GM18907 (cell line): ENCODE results near the gene VPS37B.
A peak's percentile ranks its signal among the peaks of the same experiment; 100 is the strongest.

Source experiments
- ATAC-seq: cut with Tn5 transposase; IDR thresholded peaks from one replicate; pipeline ENCODE4 v1.9.1; 2021; ENCODE audit warnings: mild to moderate bottlenecking, moderate library complexity; ENCODE audit not compliant: unreplicated experiment

Gene VPS37B

GRCh38 chr12:122842505-122843405, 53.2 kb downstream of the VPS37B start:
- ATAC-seq: no peak

DNA sequence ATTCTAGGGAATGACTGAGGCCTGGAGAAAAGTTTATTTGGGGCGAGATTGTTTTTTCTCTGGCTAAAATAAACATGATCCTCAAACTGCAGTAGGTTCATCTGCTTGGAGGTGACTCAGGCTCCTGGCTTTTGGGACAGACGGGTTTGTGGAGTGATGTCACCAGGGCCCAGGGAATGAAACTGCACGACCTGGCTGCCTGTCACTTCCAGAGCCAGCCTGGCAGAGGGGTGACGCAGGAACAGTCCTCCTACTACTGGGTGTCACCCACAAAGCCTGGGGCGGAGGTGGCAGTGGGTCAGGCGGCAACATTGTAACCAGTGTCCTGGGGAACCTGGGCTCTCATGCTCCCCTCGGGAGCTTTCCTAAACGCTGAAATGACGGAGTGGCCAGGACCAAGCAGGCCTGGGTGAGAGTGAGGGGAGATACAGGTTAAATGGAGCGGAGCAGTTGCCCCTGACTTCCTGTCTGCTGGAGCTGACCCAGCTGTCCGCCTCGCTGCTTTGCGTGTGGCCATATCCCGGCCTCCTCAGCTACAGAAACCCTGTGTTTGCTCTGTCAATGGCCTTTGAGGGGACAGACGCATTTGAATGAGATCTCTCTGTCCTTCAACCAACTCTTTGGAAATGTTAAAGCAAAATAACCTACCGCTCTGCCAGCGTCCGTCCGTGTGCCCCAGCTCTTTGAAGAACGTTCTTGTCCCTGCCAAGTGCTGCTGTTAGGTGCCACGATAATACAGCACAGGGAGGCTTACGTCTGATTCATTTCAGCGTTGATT, 54.2 kb downstream of the VPS37B start:
- ATAC-seq: no peak

GRCh38 chr12:122840580-122841513, 55.1 kb downstream of the VPS37B start:
- ATAC-seq: no peak

DNA sequence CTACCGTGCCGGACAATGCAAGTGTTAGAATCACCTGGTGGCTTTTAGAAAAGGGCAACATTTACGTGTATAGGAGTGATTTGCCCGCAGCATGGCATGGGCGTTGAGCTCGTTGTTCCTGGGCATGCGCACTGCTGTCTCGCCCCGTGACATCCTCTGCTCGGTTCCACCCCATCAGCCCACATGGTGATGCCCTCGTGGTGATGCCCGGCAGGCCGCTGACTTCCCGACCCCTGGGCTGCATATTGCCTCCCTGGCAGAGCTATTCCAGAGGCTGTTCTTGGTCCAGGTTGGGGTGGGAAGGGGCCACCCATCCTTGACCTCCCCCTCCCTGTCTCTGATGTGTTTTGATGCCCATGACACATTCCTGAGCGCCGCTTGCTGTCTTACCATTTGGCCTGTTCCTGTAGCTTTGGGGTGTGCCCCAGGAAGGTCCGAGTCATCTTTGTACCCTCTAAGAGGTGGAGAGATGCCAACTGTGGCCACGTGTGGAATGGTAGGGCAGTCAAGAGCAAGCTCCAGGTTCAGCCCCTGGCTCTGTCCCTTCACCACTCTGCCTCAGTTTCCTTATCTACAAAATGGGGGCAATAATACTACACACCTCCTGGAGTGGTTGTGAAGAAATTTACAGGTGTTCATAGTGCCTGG, 55.9 kb downstream of the VPS37B start:
- ATAC-seq: no peak

DNA sequence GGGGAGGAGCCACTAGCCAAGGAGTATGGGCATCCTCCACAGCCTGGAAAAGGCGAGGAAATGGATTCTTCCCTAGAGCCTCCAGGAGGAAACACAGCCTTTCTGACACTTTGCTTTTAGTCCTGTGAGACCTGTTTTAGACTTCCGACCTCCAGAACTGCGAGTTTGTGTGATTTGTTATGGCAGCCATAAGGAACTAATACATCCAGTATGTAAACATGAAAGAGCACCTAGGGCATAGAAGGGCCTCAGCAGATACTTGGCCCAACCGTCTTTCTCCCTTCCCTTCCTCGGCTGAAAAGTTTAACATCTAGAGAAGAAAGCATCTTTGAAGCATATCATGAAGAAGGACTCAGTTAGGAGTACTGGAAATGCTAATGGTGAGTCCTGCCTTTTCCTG, 57.1 kb downstream of the VPS37B start:
- no peak for ATAC-seq

DNA sequence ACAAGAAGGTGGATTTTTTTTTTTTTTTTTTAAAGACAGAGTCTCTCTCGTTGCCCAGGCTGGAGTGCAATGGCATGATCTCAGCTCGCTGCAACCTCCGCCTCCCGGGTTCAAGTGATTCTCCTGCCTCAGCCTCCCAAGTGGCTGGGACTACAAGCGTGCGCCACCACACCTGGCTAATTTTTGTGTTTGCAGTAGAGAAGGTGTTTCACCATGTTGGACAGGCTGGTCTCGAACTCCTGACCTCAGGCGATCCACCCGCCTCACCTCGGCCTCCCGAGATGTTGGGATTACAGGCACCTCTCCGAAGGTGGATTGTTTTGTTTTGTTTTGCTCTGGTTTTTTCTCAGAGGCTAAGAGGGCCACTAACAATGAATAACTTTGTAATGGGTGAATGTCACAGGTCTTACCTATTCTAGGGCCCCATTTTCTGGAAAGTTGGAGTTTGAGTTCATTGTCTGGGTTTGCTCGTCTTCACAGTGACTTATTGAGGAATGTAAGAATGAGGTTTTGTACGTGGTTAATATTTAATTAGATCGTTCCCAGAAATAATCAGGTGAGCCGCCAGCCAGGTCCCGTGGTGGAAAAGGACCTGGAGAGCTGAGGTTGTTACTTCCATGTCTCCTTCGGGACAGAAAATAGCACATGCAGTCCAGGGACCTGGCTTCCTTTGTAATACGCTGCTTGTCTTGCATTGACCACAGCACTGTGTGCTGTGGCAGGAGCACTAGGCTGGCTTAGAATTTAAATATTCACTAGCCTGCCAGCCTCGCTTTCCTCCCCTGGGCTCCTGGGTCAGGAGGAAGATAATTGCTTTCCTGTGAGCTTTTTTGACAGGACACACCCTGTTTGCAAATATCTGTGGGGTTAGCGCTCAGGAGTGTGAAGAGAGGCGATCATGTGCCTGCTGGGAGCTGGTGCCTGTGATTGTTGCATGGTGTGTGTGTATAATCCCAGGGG, 58.3 kb downstream of the VPS37B start:
- ATAC-seq: no peak

GRCh38 chr12:122836027-122836921, 59.6 kb downstream of the VPS37B start:
- ATAC-seq: peak; percentile 53

DNA sequence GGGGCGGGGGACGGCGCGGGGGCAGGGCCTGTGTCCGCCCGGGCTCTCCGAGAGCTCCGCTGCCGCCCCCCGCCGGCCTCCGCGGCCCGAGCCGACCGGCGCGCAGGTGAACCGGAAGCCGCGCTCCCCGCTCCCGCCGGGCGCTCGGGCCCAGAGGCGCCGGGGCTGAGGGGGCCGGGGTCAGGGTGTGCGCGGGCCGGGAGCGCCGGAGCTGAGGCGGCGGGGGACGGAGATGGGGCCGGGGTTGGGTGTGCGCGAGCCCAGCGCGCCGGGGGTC, 60.2 kb downstream of the VPS37B start:
- ATAC-seq: peak; percentile 45

- ATAC-seq: peak; percentile 29
Measured at GRCh38 chr12:122834921-122835749, 60.8 kb downstream of the VPS37B start, which contains the start of gene HIP1R. Gene HIP1R (plus strand): TSS chr12:122835457. CDS start chr12:122835551, 94 bp downstream.

DNA sequence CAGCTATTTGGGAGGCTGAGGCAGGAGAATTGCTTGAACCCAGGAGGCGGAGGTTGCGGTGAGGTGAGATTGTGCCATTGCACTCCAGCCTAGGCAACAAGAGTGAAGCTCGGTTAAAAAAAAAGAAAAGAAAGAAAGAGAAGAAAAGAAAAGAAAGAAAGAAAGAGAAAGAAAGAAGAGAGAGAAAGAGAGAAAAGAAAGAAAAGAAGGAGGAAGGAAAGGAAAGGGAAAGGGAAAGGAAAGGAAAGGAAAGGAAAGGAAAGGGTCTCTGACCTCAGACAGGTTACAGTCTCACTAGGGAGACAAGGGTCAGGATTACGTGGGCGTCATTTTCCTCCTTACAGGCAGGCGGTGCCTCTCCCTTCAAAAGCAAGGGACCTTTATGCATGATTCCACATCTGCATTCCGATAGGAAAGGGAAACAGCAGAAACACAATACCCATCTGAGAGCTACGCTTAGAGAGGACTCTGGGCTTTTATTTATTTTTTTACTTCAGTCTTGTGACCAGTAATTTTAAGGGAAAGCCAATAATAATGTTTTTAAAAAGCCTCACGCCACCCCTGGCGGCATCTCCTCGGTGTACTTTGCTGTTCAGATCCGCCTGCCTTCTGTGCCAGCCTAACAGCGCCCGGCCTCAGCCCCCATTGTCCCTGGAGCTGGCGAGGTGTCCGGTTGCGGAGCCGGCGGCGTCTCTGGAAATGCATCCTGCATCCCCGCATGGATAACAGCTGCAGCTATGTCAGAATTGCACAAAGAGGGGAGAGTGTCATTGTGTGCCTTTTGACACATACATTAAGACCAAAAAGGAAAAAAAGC, 61.6 kb downstream of the VPS37B start:
- no peak for ATAC-seq

DNA sequence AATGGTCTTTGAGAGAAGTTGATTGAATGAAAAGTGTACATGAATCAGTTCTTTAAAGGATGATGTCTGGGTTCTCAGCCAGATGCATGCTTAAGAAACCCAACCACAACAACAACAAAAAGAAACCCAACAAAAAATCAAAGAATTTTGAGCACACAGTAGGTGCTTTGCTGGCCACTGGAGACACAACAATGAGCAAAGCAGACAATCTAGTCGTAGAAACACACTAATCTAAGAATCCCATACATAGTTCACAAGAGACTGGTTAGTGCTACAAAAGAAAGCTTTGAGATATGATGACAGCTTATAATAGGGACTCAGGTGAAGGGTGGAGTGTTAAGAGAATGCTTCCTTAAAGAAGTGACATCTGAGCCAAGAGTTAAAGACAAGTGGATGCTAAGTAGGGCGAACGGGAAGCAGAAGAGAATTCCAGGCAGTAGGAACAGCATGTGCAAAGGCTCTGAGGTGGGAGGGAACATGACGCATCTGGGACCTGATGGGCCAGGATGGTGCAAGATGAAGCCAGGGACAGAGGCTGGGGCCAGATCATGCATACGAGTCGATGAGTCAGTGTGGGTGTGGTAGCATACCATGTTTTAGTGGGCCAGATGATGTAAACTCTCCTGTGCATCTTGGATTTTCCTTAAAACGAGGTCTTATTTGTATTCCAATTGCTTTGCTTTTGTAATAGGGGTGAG, 65.3 kb downstream of the VPS37B start:
- ATAC-seq: no peak

DNA sequence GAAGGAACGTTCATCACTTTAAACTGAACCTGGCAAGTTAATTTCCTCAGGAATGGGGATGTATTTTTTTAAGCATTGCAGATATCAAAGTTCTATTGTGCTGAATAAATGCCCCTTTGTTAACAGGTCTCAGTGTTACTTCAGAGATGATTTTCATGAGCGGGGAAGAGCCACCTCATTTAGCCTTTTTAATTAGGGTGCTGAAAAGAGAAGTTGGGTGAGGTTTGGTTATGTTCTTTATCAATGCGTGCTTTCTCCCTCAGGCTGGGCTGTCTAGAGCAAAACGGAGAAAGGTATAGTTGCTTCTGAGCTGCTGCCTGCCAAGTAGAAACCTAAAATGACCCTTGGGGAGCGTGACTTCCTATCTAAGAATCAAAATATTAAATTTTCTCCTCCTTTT, 68.7 kb downstream of the VPS37B start:
- ATAC-seq: no peak

DNA sequence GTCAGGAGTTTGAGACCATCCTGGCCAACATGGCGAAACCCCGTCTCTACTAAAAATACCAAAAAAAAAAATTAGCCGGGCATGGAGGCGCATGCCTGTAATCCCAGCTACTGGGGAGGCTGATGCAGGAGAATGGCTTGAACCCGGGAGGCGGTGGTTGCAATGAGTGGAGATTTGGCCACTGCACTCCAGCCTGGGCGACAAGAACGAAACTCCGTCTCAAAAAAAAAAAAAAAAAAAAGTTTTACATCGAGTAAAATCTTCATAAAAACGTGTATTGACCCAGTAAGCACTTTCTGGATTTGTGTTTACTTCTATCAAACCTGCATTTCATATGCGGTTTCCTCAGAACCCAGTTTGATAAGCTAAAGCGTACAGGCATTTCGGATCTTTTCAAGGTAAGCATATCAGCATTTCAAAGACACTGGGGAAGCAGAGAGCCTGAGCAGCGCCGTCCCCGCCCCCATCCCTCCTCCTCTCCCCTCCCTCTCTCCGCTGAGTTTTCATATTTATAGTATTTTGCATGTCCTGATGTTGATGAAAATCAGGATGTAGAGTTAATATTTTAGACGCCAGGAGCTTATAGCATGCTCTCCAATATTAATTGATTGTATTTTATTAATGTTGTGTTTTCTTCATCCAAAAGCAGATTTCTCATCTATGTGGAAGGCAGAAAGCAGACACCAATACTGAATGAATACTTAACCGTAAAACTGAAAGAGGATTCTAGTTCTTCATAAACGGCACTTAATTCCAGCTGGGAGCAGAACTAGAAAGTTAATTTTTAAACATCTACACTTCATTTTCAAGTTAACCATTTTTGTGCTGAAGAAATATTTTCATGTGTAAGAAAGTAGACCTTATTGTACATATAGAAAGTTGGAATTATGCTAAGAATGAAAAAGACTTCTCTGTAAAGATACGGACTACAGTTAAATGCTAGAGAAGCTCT, 69.9 kb downstream of the VPS37B start:
- ATAC-seq: no peak

DNA sequence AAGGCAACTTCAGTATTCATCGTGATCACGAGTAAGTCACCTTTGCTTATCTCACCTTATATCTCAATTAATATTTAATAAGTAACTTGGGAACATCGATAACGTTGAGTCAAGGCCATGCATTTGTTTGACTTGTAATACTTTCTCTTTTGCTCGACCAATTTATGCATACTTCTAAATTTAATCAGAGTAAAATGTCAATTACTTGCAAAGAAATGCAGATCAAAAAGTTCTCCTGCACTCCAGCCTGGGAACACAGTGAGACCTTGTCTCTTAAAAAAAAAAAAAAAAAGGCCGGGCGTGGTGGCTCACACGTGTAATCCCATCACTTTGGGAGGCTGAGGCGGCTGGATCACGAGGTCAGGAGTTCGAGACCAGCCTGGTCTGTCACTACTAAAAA, 72.5 kb downstream of the VPS37B start:
- ATAC-seq: no peak

- ATAC-seq: peak; percentile 79
Measured at GRCh38 chr12:122820838-122821271, 75.1 kb downstream of the VPS37B start.
